HEK293 (cell line): ENCODE data around the gene ZER1.

Source experiments
- ATF2 ChIP-seq: fragments of 450-650 bp; formaldehyde crosslinking; IDR thresholded peaks from 2 replicates; pipeline ENCODE4 v1.5.1; 2016; ENCODE audit warnings: missing biosample characterization, missing genetic modification characterization, low read depth
- EGR2 ChIP-seq: fragments of 450-650 bp; formaldehyde crosslinking; IDR thresholded peaks from 2 replicates; pipeline ENCODE4 v1.5.1; 2016; ENCODE audit warnings: low read depth, missing biosample characterization, missing genetic modification characterization
- GFI1B ChIP-seq: fragments of 450-650 bp; formaldehyde crosslinking; IDR thresholded peaks from 2 replicates; pipeline ENCODE4 v1.5.1; 2016; ENCODE audit warnings: missing biosample characterization, missing genetic modification characterization
- IKZF3 ChIP-seq: fragments of 450-650 bp; IDR thresholded peaks from 2 replicates; pipeline ENCODE4 v1.5.0; 2018; ENCODE audit warnings: missing biosample characterization, mild to moderate bottlenecking, missing genetic modification characterization, moderate library complexity
- KLF16 ChIP-seq: fragments of 450-650 bp; formaldehyde crosslinking; IDR thresholded peaks from 2 replicates; pipeline ENCODE4 v1.5.1; 2017; ENCODE audit warnings: missing biosample characterization, missing genetic modification characterization
- KLF17 ChIP-seq: fragments of 450-650 bp; formaldehyde crosslinking; IDR thresholded peaks from 2 replicates; pipeline ENCODE4 v1.5.1; 2016; ENCODE audit warnings: missing biosample characterization, missing genetic modification characterization
- KLF7 ChIP-seq: fragments of 450-650 bp; formaldehyde crosslinking; IDR thresholded peaks from 2 replicates; pipeline ENCODE4 v1.5.1; 2016; ENCODE audit warnings: missing biosample characterization, missing genetic modification characterization, borderline replicate concordance
- KLF8 ChIP-seq: fragments of 450-650 bp; formaldehyde crosslinking; IDR thresholded peaks from 2 replicates; pipeline ENCODE4 v1.5.1; 2016; ENCODE audit warnings: missing biosample characterization, missing genetic modification characterization
- OSR2 ChIP-seq: fragments of 450-650 bp; formaldehyde crosslinking; IDR thresholded peaks from 2 replicates; pipeline ENCODE4 v1.5.1; 2016; ENCODE audit warnings: missing biosample characterization, missing genetic modification characterization
- PRDM4 ChIP-seq: fragments of 450-650 bp; formaldehyde crosslinking; IDR thresholded peaks from 2 replicates; pipeline ENCODE4 v1.5.1; 2017; ENCODE audit warnings: missing biosample characterization, missing genetic modification characterization
- REPIN1 ChIP-seq: fragments of 450-650 bp; formaldehyde crosslinking; IDR thresholded peaks from 2 replicates; pipeline ENCODE4 v1.5.1; 2017; ENCODE audit warnings: missing biosample characterization, missing genetic modification characterization, low read depth
- WT1 ChIP-seq: fragments of 450-650 bp; formaldehyde crosslinking; IDR thresholded peaks from 2 replicates; pipeline ENCODE4 v1.5.1; 2016; ENCODE audit warnings: missing biosample characterization, missing genetic modification characterization
- ZBTB1 ChIP-seq: fragments of 450-650 bp; formaldehyde crosslinking; IDR thresholded peaks from 2 replicates; pipeline ENCODE4 v1.5.1; 2016; ENCODE audit warnings: missing biosample characterization, missing genetic modification characterization
- ZBTB44 ChIP-seq: fragments of 450-650 bp; IDR thresholded peaks from 2 replicates; pipeline ENCODE4 v1.5.1; 2018; ENCODE audit warnings: missing biosample characterization, mild to moderate bottlenecking, missing genetic modification characterization
- ZFHX2 ChIP-seq: fragments of 450-650 bp; formaldehyde crosslinking; conservative IDR thresholded peaks from 2 replicates; pipeline ENCODE4 v1.5.1; 2016; ENCODE audit warnings: missing biosample characterization, missing genetic modification characterization
- ZFP3 ChIP-seq: fragments of 450-650 bp; formaldehyde crosslinking; IDR thresholded peaks from 2 replicates; pipeline ENCODE4 v1.5.1; 2016; ENCODE audit warnings: low read depth, missing biosample characterization, missing genetic modification characterization
- ZFP37 ChIP-seq: fragments of 450-650 bp; formaldehyde crosslinking; IDR thresholded peaks from 2 replicates; pipeline ENCODE4 v1.5.1; 2016; ENCODE audit warnings: missing biosample characterization, missing genetic modification characterization
- ZFP41 ChIP-seq: fragments of 450-650 bp; formaldehyde crosslinking; IDR thresholded peaks from 2 replicates; pipeline ENCODE4 v1.5.1; 2016; ENCODE audit warnings: missing biosample characterization, missing genetic modification characterization, borderline replicate concordance
- ZNF146 ChIP-seq: fragments of 450-650 bp; formaldehyde crosslinking; IDR thresholded peaks from 2 replicates; pipeline ENCODE4 v1.5.1; 2016; ENCODE audit warnings: missing biosample characterization, missing genetic modification characterization
- ZNF184 ChIP-seq: fragments of 450-650 bp; IDR thresholded peaks from 2 replicates; pipeline ENCODE4 v1.5.1; 2018; ENCODE audit warnings: missing biosample characterization, mild to moderate bottlenecking, missing genetic modification characterization
- ZNF221 ChIP-seq: fragments of 450-650 bp; formaldehyde crosslinking; IDR thresholded peaks from 2 replicates; pipeline ENCODE4 v1.5.1; 2017; ENCODE audit warnings: missing biosample characterization, missing genetic modification characterization, borderline replicate concordance
- ZNF391 ChIP-seq: fragments of 450-650 bp; formaldehyde crosslinking; IDR thresholded peaks from 2 replicates; pipeline ENCODE4 v1.5.1; 2016; ENCODE audit warnings: low read depth, missing biosample characterization, missing genetic modification characterization, borderline replicate concordance
- ZNF501 ChIP-seq: fragments of 450-650 bp; formaldehyde crosslinking; IDR thresholded peaks from 2 replicates; pipeline ENCODE4 v1.5.1; 2016; ENCODE audit warnings: missing biosample characterization, missing genetic modification characterization
- ZNF510 ChIP-seq: fragments of 450-650 bp; formaldehyde crosslinking; IDR thresholded peaks from 2 replicates; pipeline ENCODE4 v1.5.1; 2018; ENCODE audit warnings: mild to moderate bottlenecking, missing genetic modification characterization, missing biosample characterization; ENCODE audit not compliant: insufficient replicate concordance
- ZNF571 ChIP-seq: fragments of 450-650 bp; formaldehyde crosslinking; IDR thresholded peaks from 2 replicates; pipeline ENCODE4 v1.5.0; 2017; ENCODE audit warnings: missing biosample characterization, missing genetic modification characterization
- ZNF629 ChIP-seq: fragments of 450-650 bp; formaldehyde crosslinking; IDR thresholded peaks from 2 replicates; pipeline ENCODE4 v1.5.1; 2017; ENCODE audit warnings: missing biosample characterization, missing genetic modification characterization
- ZNF654 ChIP-seq: fragments of 450-650 bp; formaldehyde crosslinking; IDR thresholded peaks from 2 replicates; pipeline ENCODE4 v1.5.1; 2016; ENCODE audit warnings: low read depth, missing biosample characterization, missing genetic modification characterization
- ZNF768 ChIP-seq: fragments of 450-650 bp; formaldehyde crosslinking; IDR thresholded peaks from 2 replicates; pipeline ENCODE4 v1.5.1; 2018; ENCODE audit warnings: missing biosample characterization, mild to moderate bottlenecking, missing genetic modification characterization
- ZNF785 ChIP-seq: fragments of 450-650 bp; formaldehyde crosslinking; IDR thresholded peaks from 2 replicates; pipeline ENCODE4 v1.5.1; 2016; ENCODE audit warnings: missing biosample characterization, missing genetic modification characterization
- ZNF843 ChIP-seq: fragments of 450-650 bp; formaldehyde crosslinking; IDR thresholded peaks from 2 replicates; pipeline ENCODE4 v1.5.1; 2016; ENCODE audit warnings: missing biosample characterization, missing genetic modification characterization
- ZSCAN30 ChIP-seq: fragments of 450-650 bp; IDR thresholded peaks from 2 replicates; pipeline ENCODE4 v1.5.1; 2018; ENCODE audit warnings: missing biosample characterization, mild to moderate bottlenecking, missing genetic modification characterization, moderate library complexity
- ZSCAN5A ChIP-seq: fragments of 450-650 bp; formaldehyde crosslinking; IDR thresholded peaks from 2 replicates; pipeline ENCODE4 v1.5.1; 2016; ENCODE audit warnings: missing biosample characterization, missing genetic modification characterization

Gene ZER1

GRCh38 chr9:128771745-128772519 lies at the start of gene ZER1 (continued):
- TF ChIP-seq WT1 (no peak; the same call in 1 of the 2 replicates), IKZF3 (peak; percentile 65), ZNF654 (no peak), ZBTB44 (tag by site-specific recombination) (peak; percentile 57; the same call in 1 of the 2 replicates), ZFP37 (tag by site-specific recombination) (peak; percentile 97), ZNF391 (tag by site-specific recombination) (peak; percentile 93), ZNF184 (peak; percentile 66; the same call in 1 of the 2 replicates), ATF2 (peak; percentile 40; the same call in 1 of the 2 replicates), OSR2 (tag by site-specific recombination) (no peak), ZFP3 (tag by site-specific recombination) (no peak), REPIN1 (tag by site-specific recombination) (peak; percentile 84; the same call in 1 of the 2 replicates), KLF7 (tag by site-specific recombination) (peak; percentile 95), ZSCAN30 (tag by site-specific recombination) (peak; percentile 99), ZSCAN5A (tag by site-specific recombination) (peak; percentile 87), ZFP41 (no peak), EGR2 (tag by site-specific recombination) (peak; percentile 70), GFI1B (tag by site-specific recombination) (0 out of 2 replicates have a peak, but pooled peaks have one; percentile 33), ZNF785 (tag by site-specific recombination) (peak; percentile 83; the same call in 1 of the 2 replicates), ZNF768 (tag by site-specific recombination) (no peak), ZNF629 (peak; percentile 83), ZBTB1 (tag by site-specific recombination) (peak; percentile 19; the same call in 1 of the 2 replicates), ZNF843 (tag by site-specific recombination) (peak; percentile 58), ZNF571 (no peak), KLF16 (peak; percentile 92), ZNF146 (tag by site-specific recombination) (peak; percentile 64; the same call in 1 of the 2 replicates), ZNF221 (tag by site-specific recombination) (peak; percentile 88; the same call in 1 of the 2 replicates), ZNF510 (tag by site-specific recombination) (no peak), ZFHX2 (tag by site-specific recombination) (peak; percentile 74), PRDM4 (no peak; the same call in 1 of the 2 replicates), KLF17 (tag by site-specific recombination) (peak; percentile 94), ZNF501 (tag by site-specific recombination) (peak; percentile 98), KLF8 (tag by site-specific recombination) (peak; percentile 96)
